Loucy (cell line): ENCODE measurements around the gene FOXRED2.

Source experiments
- H2AFZ ChIP-seq: fragments of 200-600 bp; sonication (generic); 2 replicates; pipeline ENCODE4 v1.6.0; 2016; ENCODE audit warnings: antibody characterized with exemption, mild to moderate bottlenecking, low read length, moderate library complexity
- H3F3A ChIP-seq: fragments of 200-600 bp; 2 replicates; pipeline ENCODE4 v1.6.0; 2016; ENCODE audit warnings: antibody characterized with exemption, low read depth, mild to moderate bottlenecking
- H3K27me3 ChIP-seq: fragments of 200-600 bp; sonication (generic); 2 replicates; pipeline ENCODE4 v1.6.1; 2014; ENCODE audit warnings: low read length, mild to moderate bottlenecking; ENCODE audit not compliant: insufficient read depth, poor library complexity, severe bottlenecking
- H3K36me3 ChIP-seq: fragments of 200-600 bp; sonication (generic); 2 replicates; pipeline ENCODE4 v1.6.1; 2016; ENCODE audit warnings: low read length; ENCODE audit not compliant: insufficient read depth
- H3K4me1 ChIP-seq: fragments of 200-600 bp; sonication (generic); 2 replicates; pipeline ENCODE4 v1.5.1; 2014; ENCODE audit warnings: low read length, mild to moderate bottlenecking; ENCODE audit not compliant: insufficient read depth, poor library complexity, severe bottlenecking
- H3K4me2 ChIP-seq: fragments of 200-600 bp; sonication (generic); 2 replicates; pipeline ENCODE4 v1.6.0; 2014; ENCODE audit warnings: antibody characterized with exemption, low read length, low read depth, mild to moderate bottlenecking; ENCODE audit not compliant: poor library complexity, severe bottlenecking
- H3K4me3 ChIP-seq: fragments of 200-600 bp; sonication (generic); 2 replicates; pipeline ENCODE4 v1.5.1; 2014; ENCODE audit warnings: low read length, mild to moderate bottlenecking, mixed read lengths; ENCODE audit not compliant: poor library complexity, severe bottlenecking
- H3K79me2 ChIP-seq: fragments of 200-600 bp; sonication (generic); 2 replicates; pipeline ENCODE4 v1.6.1; 2014; ENCODE audit warnings: low read length; ENCODE audit not compliant: insufficient read depth
- H3K9ac ChIP-seq: fragments of 200-600 bp; sonication (generic); 2 replicates; pipeline ENCODE4 v1.6.0; 2014; ENCODE audit warnings: mild to moderate bottlenecking, low read depth, low read length, moderate library complexity; ENCODE audit not compliant: poor library complexity, severe bottlenecking
- H3K9me2 ChIP-seq: fragments of 200-600 bp; sonication (generic); replicated peaks from 2 replicates; pipeline ENCODE4 v1.6.1; 2016; ENCODE audit warnings: low read depth, low read length, mixed read lengths
- H3K9me3 ChIP-seq: fragments of 200-600 bp; sonication (generic); 2 replicates; pipeline ENCODE4 v1.6.1; 2014; ENCODE audit warnings: mild to moderate bottlenecking, antibody characterized with exemption, low read length, low read depth; ENCODE audit not compliant: insufficient read depth
- H4K20me1 ChIP-seq: fragments of 200-600 bp; sonication (generic); 2 replicates; pipeline ENCODE4 v1.6.0; 2014; ENCODE audit warnings: antibody characterized with exemption, low read length, mild to moderate bottlenecking; ENCODE audit not compliant: insufficient read depth, poor library complexity, severe bottlenecking
- CTCF ChIP-seq: fragments of 200-600 bp; sonication (generic); conservative IDR thresholded peaks from 2 replicates; pipeline ENCODE4 v1.5.1; 2014; ENCODE audit warnings: mild to moderate bottlenecking, antibody characterized with exemption, low read length
- EZH2phosphoT487 ChIP-seq: fragments of 200-600 bp; IDR thresholded peaks from 2 replicates; pipeline ENCODE4 v1.6.1; 2018; ENCODE audit warnings: antibody characterized with exemption, mild to moderate bottlenecking, moderate library complexity, borderline replicate concordance

Gene FOXRED2

GRCh38 chr22:36443198-36443770, 63.6 kb downstream of the FOXRED2 start:
- Histone ChIP-seq H3K9me3 (no peaks in the 10 kb centered on the region), H3K36me3 (no peaks in the 10 kb centered on the region), H3F3A (no peaks in the 10 kb centered on the region), H3K4me3 (no peak overlapping the region), H3K9me2 (no peaks in the 10 kb centered on the region), H2AFZ (no peak overlapping the region), H3K4me2 (no peak overlapping the region), H4K20me1 (no peaks in the 10 kb centered on the region), H3K9ac (no peak overlapping the region), H3K4me1 (peaks cover 33% of the 10 kb centered on the region), H3K79me2 (no peaks in the 10 kb centered on the region), H3K27me3 (no peaks in the 10 kb centered on the region)
- TF ChIP-seq EZH2phosphoT487 (no peak), CTCF (no peak)

GRCh38 chr22:36442506-36443197, 64.2 kb downstream of the FOXRED2 start:
- Histone ChIP-seq H2AFZ (no peak overlapping the region), H3K4me3 (no peak overlapping the region), H4K20me1 (no peaks in the 10 kb centered on the region), H3K9ac (no peak overlapping the region), H3K4me1 (peaks cover 27% of the 10 kb centered on the region), H3F3A (no peaks in the 10 kb centered on the region), H3K4me2 (no peak overlapping the region), H3K36me3 (no peaks in the 10 kb centered on the region), H3K79me2 (no peaks in the 10 kb centered on the region), H3K9me2 (no peaks in the 10 kb centered on the region), H3K9me3 (no peaks in the 10 kb centered on the region), H3K27me3 (no peaks in the 10 kb centered on the region)
- no peak for TF ChIP-seq CTCF
- TF ChIP-seq EZH2phosphoT487, result no peak

- Histone ChIP-seq H3K9ac (no peak overlapping the region), H2AFZ (no peak overlapping the region), H3K4me2 (no peak overlapping the region), H3K4me1 (peaks cover 24% of the 10 kb centered on the region), H3K9me2 (no peaks in the 10 kb centered on the region), H4K20me1 (no peaks in the 10 kb centered on the region), H3F3A (no peaks in the 10 kb centered on the region), H3K36me3 (no peaks in the 10 kb centered on the region), H3K79me2 (no peaks in the 10 kb centered on the region), H3K27me3 (no peaks in the 10 kb centered on the region), H3K9me3 (no peaks in the 10 kb centered on the region), H3K4me3 (no peak overlapping the region)
- TF ChIP-seq EZH2phosphoT487 (no peak), CTCF (no peak)
These were observed 66.3 kb downstream of the FOXRED2 start for GRCh38 chr22:36440429-36441002.
